Neural progenitor cell (in vitro differentiated cells): ENCODE data around the gene EAF2.

Experiments used
- CTCF ChIP-seq: fragments of 200-600 bp; sonication (generic); IDR thresholded peaks from 2 replicates; pipeline ENCODE4 v1.5.1; 2017; ENCODE audit warnings: antibody characterized with exemption, mild to moderate bottlenecking
- EZH2 ChIP-seq: fragments of 200-600 bp; sonication (generic); IDR thresholded peaks from 2 replicates; pipeline ENCODE4 v1.6.1; 2017; ENCODE audit warnings: antibody characterized with exemption, mild to moderate bottlenecking, moderate library complexity
- EZH2phosphoT487 ChIP-seq: fragments of 200-600 bp; sonication (generic); IDR thresholded peaks from 2 replicates; pipeline ENCODE4 v1.6.1; 2017; ENCODE audit warnings: antibody characterized with exemption

- TF ChIP-seq CTCF (no peak), EZH2phosphoT487 (no peak), EZH2 (no peak)
Observed at GRCh38 chr3:121885386-121885785, 50.4 kb downstream of the EAF2 start.
